IMR-90 (cell line): ENCODE data around the gene PSMB11. TPM values are rescaled to one million over a fixed set of nuclear protein-coding genes. Genes with fewer than 3 reads are reported as not detected.

Experiments
- ATAC-seq: fragments of 200-7000 bp; cut with Tn5 transposase; 2 replicates; pipeline ENCODE4 v1.9.1; 2020; ENCODE audit warnings: low read depth, mild to moderate bottlenecking, moderate library complexity
- BruUV-seq: library from RNA; stranded (reverse); fragments of 400-500 nt; replicated peaks from 2 replicates; lab custom pipeline; 2021; lab: Mats Ljungman, UMichigan
- CTCF ChIA-PET: fragments of 300-600 bp; formaldehyde crosslinking; extraction: SDS; loops from one replicate; lab custom pipeline; 2021; ENCODE audit warnings: antibody characterized with exemption; lab: Yijun Ruan, JAX
- POLR2A ChIA-PET: fragments of 300-600 bp; sonication (Branson Sonifier 250); formaldehyde crosslinking; loops from one replicate; lab custom pipeline; 2022; ENCODE audit warnings: antibody characterized with exemption; ENCODE audit not compliant: unreplicated experiment; lab: Charles Lee
- DNase-seq: peaks from one replicate; pipeline ENCODE4 v3.0.0; 2013
- H2AFZ ChIP-seq: replicated peaks from 2 replicates; pipeline ENCODE3; 2013; ENCODE audit warnings: low read length, mild to moderate bottlenecking; ENCODE audit not compliant: poor library complexity
- H2AK5ac ChIP-seq: 2 replicates; pipeline ENCODE4 v1.6.1; 2013; ENCODE audit warnings: low read depth, low read length, inconsistent platforms
- H2AK9ac ChIP-seq: replicated peaks from 2 replicates; pipeline ENCODE3; 2013; ENCODE audit warnings: mild to moderate bottlenecking, low read depth, low read length, moderate library complexity; ENCODE audit not compliant: poor library complexity
- H2BK120ac ChIP-seq: 2 replicates; pipeline ENCODE4 v1.6.1; 2013; ENCODE audit warnings: low read depth, low read length, inconsistent platforms
- H2BK15ac ChIP-seq: 3 replicates; pipeline ENCODE4 v1.6.1; 2013; ENCODE audit warnings: low read depth, low read length, inconsistent platforms
- H2BK20ac ChIP-seq: 2 replicates; pipeline ENCODE4 v1.6.1; 2013; ENCODE audit warnings: low read depth, mild to moderate bottlenecking, inconsistent platforms, low read length, moderate library complexity
- H2BK5ac ChIP-seq: 2 replicates; pipeline ENCODE4 v1.6.1; 2013; ENCODE audit warnings: mild to moderate bottlenecking, low read depth, low read length, inconsistent platforms; ENCODE audit not compliant: poor library complexity, severe bottlenecking
- H3K14ac ChIP-seq: replicated peaks from 2 replicates; pipeline ENCODE4 v1.6.1; 2013; ENCODE audit warnings: low read depth, low read length, inconsistent platforms
- H3K18ac ChIP-seq: 2 replicates; pipeline ENCODE4 v1.6.1; 2013; ENCODE audit warnings: low read depth, low read length, control low read depth
- H3K23ac ChIP-seq: 2 replicates; pipeline ENCODE4 v1.6.1; 2013; ENCODE audit warnings: low read depth, low read length, inconsistent platforms
- H3K27ac ChIP-seq: 2 replicates; pipeline ENCODE4 v1.5.1; 2013; ENCODE audit warnings: mild to moderate bottlenecking, control low read depth, low read length; ENCODE audit not compliant: insufficient read depth
- H3K27me3 ChIP-seq: 2 replicates; pipeline ENCODE4 v1.6.1; 2013; ENCODE audit warnings: low read length; ENCODE audit not compliant: control insufficient read depth, insufficient read depth
- H3K36me3 ChIP-seq: 2 replicates; pipeline ENCODE4 v1.6.1; 2013; ENCODE audit warnings: low read length, mixed read lengths; ENCODE audit not compliant: control insufficient read depth, insufficient read depth
- H3K4ac ChIP-seq: 2 replicates; pipeline ENCODE4 v1.6.1; 2013; ENCODE audit warnings: low read depth, low read length, inconsistent platforms
- H3K4me1 ChIP-seq: 2 replicates; pipeline ENCODE4 v1.6.1; 2013; ENCODE audit warnings: low read length, mixed read lengths; ENCODE audit not compliant: control insufficient read depth, insufficient read depth
- H3K4me2 ChIP-seq: 2 replicates; pipeline ENCODE4 v1.6.1; 2013; ENCODE audit warnings: low read depth, mild to moderate bottlenecking, control low read depth, low read length, moderate library complexity
- H3K4me3 ChIP-seq: 2 replicates; pipeline ENCODE4 v1.5.1; 2013; ENCODE audit warnings: low read depth, mild to moderate bottlenecking, control low read depth, low read length, moderate library complexity; ENCODE audit not compliant: insufficient read depth
- H3K56ac ChIP-seq: 2 replicates; pipeline ENCODE4 v1.6.1; 2013; ENCODE audit warnings: low read length, inconsistent platforms; ENCODE audit not compliant: insufficient read depth; ENCODE audit errors: extremely low read depth
- H3K79me1 ChIP-seq, 2 experiments: 2 replicates each; pipeline ENCODE4 v1.6.1; 2013; ENCODE audit warnings: low read length in 2 of 2, inconsistent platforms in 1 of 2, low read depth in 1 of 2
- H3K9ac ChIP-seq: 2 replicates; pipeline ENCODE4 v1.6.1; 2013; ENCODE audit warnings: low read depth, low read length, control low read depth
- H3K9me1 ChIP-seq: 2 replicates; pipeline ENCODE4 v1.6.1; 2013; ENCODE audit warnings: low read length, inconsistent platforms; ENCODE audit not compliant: insufficient read depth
- H3K9me3 ChIP-seq: 2 replicates; pipeline ENCODE4 v1.6.1; 2013; ENCODE audit warnings: low read length; ENCODE audit not compliant: control insufficient read depth, insufficient read depth
- H4K20me1 ChIP-seq: 2 replicates; pipeline ENCODE4 v1.6.1; 2013; ENCODE audit warnings: low read length, inconsistent platforms; ENCODE audit not compliant: insufficient read depth
- H4K5ac ChIP-seq: 2 replicates; pipeline ENCODE4 v1.6.1; 2013; ENCODE audit warnings: mild to moderate bottlenecking, low read depth, low read length, control low read depth
- H4K8ac ChIP-seq, 2 experiments: 2 replicates each; pipeline ENCODE4 v1.6.1; 2013; ENCODE audit warnings: low read depth in 2 of 2, low read length in 2 of 2, control low read depth in 1 of 2, inconsistent platforms in 1 of 2
- H4K91ac ChIP-seq: 2 replicates; pipeline ENCODE4 v1.6.1; 2013; ENCODE audit warnings: low read depth, low read length, inconsistent platforms; ENCODE audit not compliant: insufficient read depth
- CHD1 ChIP-seq: IDR thresholded peaks from 2 replicates; pipeline ENCODE4 v1.6.1; 2012; ENCODE audit warnings: low read depth, low read length, improper control_type of control experiment
- MAFK ChIP-seq: IDR thresholded peaks from 2 replicates; pipeline ENCODE4 v1.6.1; 2012; ENCODE audit warnings: low read depth, low read length, improper control_type of control experiment
- MXI1 ChIP-seq: IDR thresholded peaks from 2 replicates; pipeline ENCODE4 v1.6.1; 2012; ENCODE audit warnings: low read depth, mild to moderate bottlenecking, low read length, moderate library complexity, borderline replicate concordance
- RAD21 ChIP-seq: IDR thresholded peaks from 2 replicates; pipeline ENCODE4 v1.6.1; 2012; ENCODE audit warnings: low read length, improper control_type of control experiment
- SMC3 ChIP-seq: fragments of 150-350 bp; IDR thresholded peaks from 2 replicates; pipeline ENCODE4 v1.6.1; 2016; ENCODE audit warnings: low read depth, mild to moderate bottlenecking, antibody characterized with exemption, low read length, moderate library complexity
- WGBS, 2 experiments: methylation state at CpG; one replicate each; pipeline versions ENCODE4 v1.1.5 to v1.1.7; 2013; ENCODE audit warnings: missing lambda C conversion rate in 2 of 2; ENCODE audit not compliant: insufficient read length in 1 of 2; ENCODE audit errors: extremely low coverage in 2 of 2; 5-methylcytosine and 5-hydroxymethylcytosine counted together
- dilution Hi-C: fragments of 300-500 bp; cut with HindIII; formaldehyde crosslinking; loops from one replicate; pipeline ENCODE4 v1.14.3; 2018; ENCODE audit warnings: low sequenced_read_pairs; ENCODE audit not compliant: unreplicated experiment
- in situ Hi-C: fragments of 300-500 bp; cut with MboI; formaldehyde crosslinking; loops from 3 replicates; pipeline ENCODE4 v1.14.3; 2019; ENCODE audit warnings: low sequenced_read_pairs, inconsistent platforms, mixed read lengths
- intact Hi-C: fragments of 100-400 bp; cut with micrococcal nuclease; formaldehyde crosslinking; loops from 2 replicates; pipeline ENCODE4 v1.10.0; 2022
- polyA plus RNA-seq, 3 experiments: library from polyadenylated mRNA; depleted of rRNA; stranded (reverse); fragments of >200 nt; gene quantifications; 2 replicates each; pipeline ENCODE4 v1.2.3, GENCODE V29; 2012; ENCODE audit warnings: low replicate concordance in 1 of 3
- total RNA-seq: library from RNA; depleted of rRNA; stranded (reverse); fragments of >200 nt; gene quantifications from 2 replicates; pipeline ENCODE4 v1.2.3, GENCODE V29; 2012

The PSMB11 gene
- total and polyA plus RNA-seq, 2 of the 4 experiments (the other 2 are of a cell fraction), result not detected

- Histone ChIP-seq H4K8ac (no peak overlapping the region), H3K56ac (no peak overlapping the region), H2BK20ac (no peak overlapping the region), H2BK120ac (no peak overlapping the region), H3K9me3 (no peaks in the 10 kb centered on the region), H3K14ac (no peak overlapping the region), H2AK5ac (no peak overlapping the region), H2AK9ac (no peak overlapping the region), H3K79me1 (peaks cover 25 to 82% of the 10 kb centered on the region in 2 experiments), H3K27me3 (no peaks in the 10 kb centered on the region), H2BK5ac (no peak overlapping the region), H2BK15ac (no peak overlapping the region), H3K4ac (no peak overlapping the region), H3K18ac (no peak overlapping the region), H3K4me3 (no peak overlapping the region), H3K4me2 (no peak overlapping the region), H3K36me3 (peaks cover 57% of the 10 kb centered on the region), H3K4me1 (peaks cover 18% of the 10 kb centered on the region), H4K20me1 (peaks cover 53% of the 10 kb centered on the region), H2AFZ (no peak overlapping the region), H3K27ac (no peak overlapping the region), H4K91ac (no peak overlapping the region), H3K9ac (no peak overlapping the region), H3K23ac (0 out of 2 replicates have a peak overlapping the region, but pooled peaks have one; percentile 8), H3K9me1 (peaks cover 10% of the 10 kb centered on the region; the same call in 1 of the 2 replicates), H4K5ac (no peak overlapping the region)
- POLR2A ChIA-PET, result no interaction called here
- TF ChIP-seq CHD1 (no peak), RAD21 (no peak), MXI1 (no peak), SMC3 (no peak), MAFK (no peak)
- dilution Hi-C loops (no loop called here), intact Hi-C loops (no loop called here), in situ Hi-C loops (loop anchor here (5.0 to 10.0 kb wide), 2 partner anchors 35 to 512 kb away; partner anchors contain the start of gene CIROP)
- WGBS, 2 experiments, result 100% methylated on average over 1 of the region's 23 CpGs; no CpG with 5 or more reads in 1 of the 2 experiments
- no TSS peak for BruUV-seq
- CTCF ChIA-PET, result no interaction called here
- no peak for DNase-seq
- no peak for ATAC-seq
Measured at GRCh38 chr14:23066855-23067744, 25.1 kb downstream of the PSMB11 start.
